ENCODE measurements around the gene ACR.
A peak's percentile ranks its signal among the peaks of the same experiment; 100 is the strongest.
"Not testable (repeated sequence)": the region's sequence is repeated elsewhere in the genome, so short reads cannot be mapped to it uniquely, and the experiment has no call there.

Gene ACR

DNA sequence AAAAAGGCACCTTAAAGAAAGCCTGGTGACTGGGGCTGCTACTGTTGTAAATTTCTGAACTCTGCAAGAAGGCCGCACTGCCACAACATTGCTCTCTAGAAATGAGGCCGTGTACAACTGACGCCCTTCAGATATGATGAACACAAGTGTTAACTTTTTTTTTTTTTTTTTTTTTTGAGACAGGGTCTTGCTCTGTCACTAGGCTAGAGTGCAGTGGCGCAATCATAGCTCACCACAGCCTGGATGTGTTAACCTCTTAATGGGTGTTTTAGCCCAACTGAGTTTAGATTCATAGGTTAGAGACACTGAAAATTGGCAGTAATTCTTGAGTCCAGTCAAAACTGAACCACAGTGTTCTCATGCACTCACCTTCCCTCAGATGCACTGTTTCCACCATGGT, 42.2 kb downstream of the ACR start:
- DNase-seq (ENCODE audit: low read depth in 2 of 2), result not testable (repeated sequence)

- DNase-seq (ENCODE audit: low read depth in 2 of 2), result not testable (repeated sequence)
These were observed 44.2 kb downstream of the ACR start for GRCh38 chr22:50782253-50782652.

DNA sequence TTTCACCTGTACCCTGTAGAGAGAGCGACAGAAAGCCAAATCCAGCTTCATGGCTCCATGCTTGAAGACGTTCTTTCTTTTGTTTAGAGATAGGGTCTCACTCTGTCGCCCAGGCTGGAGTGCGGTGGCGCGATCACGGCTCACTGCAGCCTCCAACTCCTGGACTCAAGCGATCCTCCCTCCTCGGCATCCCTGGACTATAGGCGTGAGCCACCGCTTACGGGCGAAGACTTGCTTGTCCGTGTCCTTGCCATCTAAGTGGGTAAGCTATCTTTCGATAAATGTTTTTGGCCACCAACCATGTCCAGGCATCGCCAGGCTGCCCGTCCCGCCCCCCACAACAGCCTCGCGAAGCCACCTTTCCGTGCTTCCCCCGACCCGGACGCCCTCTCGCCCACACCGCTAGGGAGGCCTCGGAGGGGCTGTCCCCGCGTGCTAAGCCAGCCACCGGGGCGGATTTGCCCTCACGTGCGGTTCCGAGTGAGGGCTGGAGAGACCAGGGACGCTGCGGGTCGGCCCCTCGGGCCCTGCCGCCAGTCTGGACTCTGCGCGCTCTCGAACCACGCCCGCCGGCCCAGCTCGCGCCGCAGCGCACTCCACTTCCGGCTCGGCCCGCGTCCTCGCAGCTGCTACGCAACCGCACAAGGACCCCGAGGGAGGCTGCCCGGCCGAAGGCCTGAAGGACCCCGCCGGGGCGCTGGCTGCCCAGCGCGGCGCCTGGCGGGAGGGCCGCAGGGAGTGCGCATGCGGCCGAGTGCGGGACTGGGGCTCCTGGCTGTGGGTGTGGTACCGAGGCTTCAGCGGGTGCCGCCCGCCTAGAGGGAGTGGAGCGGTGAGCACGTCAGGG, 45.3 kb downstream of the ACR start, which contains the start of gene RABL2B:
Gene RABL2B, minus strand, starts transcription at position 604 of the 847 bp plus-strand sequence. CDS start 1,342 bp downstream, outside the sequence.
- DNase-seq (ENCODE audit: low read depth in 2 of 2), result peak; percentile 73 to 77

- not testable (repeated sequence) for DNase-seq (ENCODE audit: low read depth in 2 of 2)
These were observed 45.9 kb downstream of the ACR start for GRCh38 chr22:50783880-50784276.

GRCh38 chr22:50785289-50785688, 47.3 kb downstream of the ACR start:
- DNase-seq (ENCODE audit: low read depth in 2 of 2), result not testable (repeated sequence)

DNA sequence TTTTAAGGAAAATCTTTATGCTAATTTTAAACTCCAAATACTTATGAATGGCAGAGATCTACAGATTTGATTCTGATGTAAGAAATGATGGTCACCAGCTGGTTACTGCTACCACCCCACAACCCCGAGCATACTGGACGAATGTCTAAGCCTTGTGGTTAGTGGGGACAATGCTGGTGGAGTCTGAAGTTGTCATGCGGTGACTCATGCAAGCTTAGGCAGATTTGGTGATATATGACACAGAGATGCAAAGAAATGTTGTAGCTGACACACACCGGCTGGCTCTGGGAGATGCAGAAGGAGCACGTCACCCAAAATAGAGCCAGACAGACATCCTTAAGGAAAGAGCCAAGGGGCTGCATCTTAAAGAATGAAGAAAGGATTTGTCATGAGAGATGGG, 48.9 kb downstream of the ACR start:
- DNase-seq (ENCODE audit: low read depth in 2 of 2), result not testable (repeated sequence)

All from stimulated activated CD4-positive, alpha-beta T cell treated with anti-CD3 and anti-CD28 coated beads, Interleukin-15, amount 100 ng/mL, for 48 hours (primary cell).